Measurements from ENCODE around the gene LIPJ.

LIPJ gene

GRCh38 chr10:88608780-88609179 is 22.2 kb downstream of the LIPJ start:
- peak; percentile 1 for DNase-seq (ENCODE audit: low read depth, low spot score)
- in situ Hi-C loops (cut with HindIII; ENCODE audit: low sequenced_read_pairs): no loop called here
- no peak overlapping the region for H3K4me3 ChIP-seq (ENCODE audit: low read depth, low read length)
- TF ChIP-seq, protein P1, sequence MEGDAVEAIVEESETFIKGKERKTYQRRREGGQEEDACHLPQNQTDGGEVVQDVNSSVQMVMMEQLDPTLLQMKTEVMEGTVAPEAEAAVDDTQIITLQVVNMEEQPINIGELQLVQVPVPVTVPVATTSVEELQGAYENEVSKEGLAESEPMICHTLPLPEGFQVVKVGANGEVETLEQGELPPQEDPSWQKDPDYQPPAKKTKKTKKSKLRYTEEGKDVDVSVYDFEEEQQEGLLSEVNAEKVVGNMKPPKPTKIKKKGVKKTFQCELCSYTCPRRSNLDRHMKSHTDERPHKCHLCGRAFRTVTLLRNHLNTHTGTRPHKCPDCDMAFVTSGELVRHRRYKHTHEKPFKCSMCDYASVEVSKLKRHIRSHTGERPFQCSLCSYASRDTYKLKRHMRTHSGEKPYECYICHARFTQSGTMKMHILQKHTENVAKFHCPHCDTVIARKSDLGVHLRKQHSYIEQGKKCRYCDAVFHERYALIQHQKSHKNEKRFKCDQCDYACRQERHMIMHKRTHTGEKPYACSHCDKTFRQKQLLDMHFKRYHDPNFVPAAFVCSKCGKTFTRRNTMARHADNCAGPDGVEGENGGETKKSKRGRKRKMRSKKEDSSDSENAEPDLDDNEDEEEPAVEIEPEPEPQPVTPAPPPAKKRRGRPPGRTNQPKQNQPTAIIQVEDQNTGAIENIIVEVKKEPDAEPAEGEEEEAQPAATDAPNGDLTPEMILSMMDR (IDR thresholded peaks at IDR 0.05; ENCODE audit: low read depth, low read length): no peak

DNA sequence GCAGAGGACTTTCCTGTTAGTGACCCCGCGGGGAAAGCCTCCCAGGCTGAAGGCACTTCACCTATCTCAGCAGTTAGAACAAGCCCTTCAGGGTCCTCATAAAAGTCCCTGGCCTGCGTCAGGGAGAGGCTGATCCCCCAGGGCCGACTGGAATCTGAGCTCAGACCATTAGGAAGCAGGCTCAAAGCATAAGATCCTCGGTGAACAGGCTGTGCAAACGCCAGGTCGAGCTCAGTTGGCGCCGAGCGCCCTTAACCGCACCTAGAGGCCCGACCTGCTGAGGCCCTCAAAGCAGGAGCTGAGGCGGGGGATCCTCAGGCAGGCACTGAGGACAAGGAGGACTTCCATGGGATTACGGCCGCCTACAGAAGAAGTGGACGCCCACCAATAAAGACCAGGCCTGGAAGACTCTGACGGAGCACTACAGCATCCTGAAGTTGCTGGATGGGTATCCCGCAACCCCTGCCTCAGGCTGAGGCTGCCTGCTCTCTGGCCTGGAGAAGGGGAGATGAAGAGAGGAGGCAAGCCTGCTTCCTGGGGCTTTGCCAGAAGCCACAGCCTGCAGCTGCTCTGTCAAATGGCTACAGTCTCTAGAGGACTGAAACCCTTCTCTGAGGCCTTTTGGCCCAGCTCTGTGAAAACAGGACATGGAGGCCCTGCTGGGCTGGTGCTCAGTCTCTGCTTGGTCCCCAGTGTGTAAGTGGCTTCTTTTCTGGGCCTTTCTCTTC is 29.9 kb downstream of the LIPJ start:
- no peak overlapping the region for H3K4me3 ChIP-seq (ENCODE audit: low read depth, low read length)
- TF ChIP-seq, protein P1 (IDR thresholded peaks at IDR 0.05; ENCODE audit: low read depth, low read length): no peak
- no peak for DNase-seq (ENCODE audit: low read depth, low spot score)
- in situ Hi-C loops (cut with HindIII; ENCODE audit: low sequenced_read_pairs): no loop called here

- no peak for DNase-seq (ENCODE audit: low read depth, low spot score)
- in situ Hi-C loops (cut with HindIII; ENCODE audit: low sequenced_read_pairs): no loop called here
- TF ChIP-seq, protein P1 (IDR thresholded peaks at IDR 0.05; ENCODE audit: low read depth, low read length): no peak
- H3K4me3 ChIP-seq (ENCODE audit: low read depth, low read length): no peak overlapping the region
Measured at GRCh38 chr10:88617772-88618300, 31.3 kb downstream of the LIPJ start.

DNA sequence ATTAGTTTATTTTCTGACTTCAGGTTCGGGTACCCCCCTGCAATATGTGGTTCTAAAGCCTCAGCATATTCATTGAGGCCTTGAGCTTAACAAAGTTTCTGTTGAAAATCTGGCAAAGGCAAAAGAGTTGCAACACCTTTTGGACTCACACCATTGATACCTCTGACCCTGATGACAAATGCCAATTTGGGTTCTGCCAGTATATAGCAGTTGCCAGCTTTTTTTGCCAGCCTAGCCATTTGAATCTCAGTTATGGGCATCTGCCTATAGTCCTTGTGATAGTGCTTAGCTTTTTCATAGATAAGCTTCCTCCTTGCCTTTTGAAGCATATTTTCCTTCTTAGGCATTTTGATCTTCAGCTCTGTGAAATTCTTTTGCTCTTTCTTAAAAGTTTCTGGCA is 31.9 kb downstream of the LIPJ start:
- H3K4me3 ChIP-seq (ENCODE audit: low read depth, low read length): no peak overlapping the region
- TF ChIP-seq, protein P1 (IDR thresholded peaks at IDR 0.05; ENCODE audit: low read depth, low read length): no peak
- no peak for DNase-seq (ENCODE audit: low read depth, low spot score)
- in situ Hi-C loops (cut with HindIII; ENCODE audit: low sequenced_read_pairs): no loop called here

DNA sequence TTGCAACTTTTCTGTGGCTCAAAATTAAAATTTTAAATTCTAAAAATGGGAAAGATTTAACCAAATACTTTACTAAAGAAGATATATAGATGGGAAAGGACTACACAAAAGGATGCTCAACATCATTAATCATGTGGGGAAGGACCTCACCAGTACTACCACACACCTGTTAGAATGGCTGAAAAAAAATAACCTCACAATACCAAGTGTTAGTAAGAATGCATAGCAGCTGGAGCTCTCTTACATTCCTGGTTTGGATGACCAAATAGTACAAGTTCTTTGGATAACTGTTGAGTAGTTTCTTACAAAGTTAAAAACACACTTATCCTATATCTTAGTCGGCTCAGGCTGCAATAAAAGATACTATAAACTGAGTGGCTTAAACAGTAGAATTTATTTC is 33.9 kb downstream of the LIPJ start:
- TF ChIP-seq, protein P1 (IDR thresholded peaks at IDR 0.05; ENCODE audit: low read depth, low read length): no peak
- no peak overlapping the region for H3K4me3 ChIP-seq (ENCODE audit: low read depth, low read length)
- DNase-seq (ENCODE audit: low read depth, low spot score): no peak
- in situ Hi-C loops (cut with HindIII; ENCODE audit: low sequenced_read_pairs): no loop called here

DNA sequence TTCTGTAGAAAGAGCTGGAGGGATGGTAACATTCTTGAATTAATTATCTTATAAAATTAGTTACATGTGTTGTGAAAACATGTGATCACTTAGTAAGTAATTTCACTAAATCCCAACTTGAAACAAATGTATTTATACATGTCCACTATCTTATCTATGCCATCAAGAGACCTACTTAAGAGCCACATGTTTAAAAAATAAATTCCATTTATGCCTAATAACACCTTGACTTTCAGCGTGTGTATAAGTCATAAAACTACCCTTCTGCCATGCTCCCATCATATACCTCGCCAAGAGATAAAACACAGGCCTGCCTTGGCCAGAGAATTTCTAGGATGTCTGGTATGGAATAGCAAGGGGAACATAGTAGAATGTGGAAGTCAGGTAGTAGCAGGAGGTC is 37.3 kb downstream of the LIPJ start:
- TF ChIP-seq, protein P1 (IDR thresholded peaks at IDR 0.05; ENCODE audit: low read depth, low read length): no peak
- no peak overlapping the region for H3K4me3 ChIP-seq (ENCODE audit: low read depth, low read length)
- DNase-seq (ENCODE audit: low read depth, low spot score): no peak
- in situ Hi-C loops (cut with HindIII; ENCODE audit: low sequenced_read_pairs): no loop called here

All from astrocyte of the spinal cord (primary cell).